Measurements from ENCODE around the gene GTPBP1. TPM values are rescaled to one million over a fixed set of nuclear protein-coding genes. Genes with fewer than 3 reads are reported as not detected.

Gene GTPBP1
- total RNA-seq, 1 donor = 116 TPM

Other genes with a start within 250 kb of the GTPBP1 start
- not detected for gene KDELR3, start 237.8 kb upstream of the GTPBP1 start, total RNA-seq
- gene DDX17, start 199.6 kb upstream of the GTPBP1 start, total RNA-seq = 576 TPM
- gene DMC1, start 135.8 kb upstream of the GTPBP1 start, total RNA-seq = 1.4 TPM
- not detected for gene FAM227A, start 49.6 kb upstream of the GTPBP1 start, total RNA-seq
- gene CBY1, start 49.3 kb upstream of the GTPBP1 start, total RNA-seq = 1.4 TPM
- gene TOMM22, start 24.0 kb upstream of the GTPBP1 start, total RNA-seq = 50.8 TPM
- 187 TPM for gene JOSD1, start 5.0 kb upstream of the GTPBP1 start, total RNA-seq
- 190 TPM for gene SUN2, start 50.1 kb downstream of the GTPBP1 start, total RNA-seq
- 3.0 TPM for gene DNAL4, start 88.2 kb downstream of the GTPBP1 start, total RNA-seq
- 0.94 TPM for gene NPTXR, start 138.1 kb downstream of the GTPBP1 start, total RNA-seq
- gene CBX6, start 166.3 kb downstream of the GTPBP1 start, total RNA-seq = 28.7 TPM

All from mononuclear cell (primary cell).